Skin epidermis (tissue), 12 donors: ENCODE results near the gene KAZN.

Source experiments
- H3K27ac ChIP-seq, 21 experiments: fragments of 200-600 bp; sonication (generic) in 11 of 21; one replicate each; pipeline ENCODE4 v1.5.0; 2020; ENCODE audit warnings: mild to moderate bottlenecking in 3 of 21, inconsistent platforms in 2 of 21, moderate library complexity in 2 of 21
- H3K4me3 ChIP-seq, 7 experiments: fragments of 200-600 bp; sonication (generic) in 2 of 7; one replicate each; pipeline ENCODE4 v1.5.0; 2020; ENCODE audit warnings: inconsistent platforms in 2 of 7, mild to moderate bottlenecking in 2 of 7, moderate library complexity in 1 of 7

KAZN gene

DNA sequence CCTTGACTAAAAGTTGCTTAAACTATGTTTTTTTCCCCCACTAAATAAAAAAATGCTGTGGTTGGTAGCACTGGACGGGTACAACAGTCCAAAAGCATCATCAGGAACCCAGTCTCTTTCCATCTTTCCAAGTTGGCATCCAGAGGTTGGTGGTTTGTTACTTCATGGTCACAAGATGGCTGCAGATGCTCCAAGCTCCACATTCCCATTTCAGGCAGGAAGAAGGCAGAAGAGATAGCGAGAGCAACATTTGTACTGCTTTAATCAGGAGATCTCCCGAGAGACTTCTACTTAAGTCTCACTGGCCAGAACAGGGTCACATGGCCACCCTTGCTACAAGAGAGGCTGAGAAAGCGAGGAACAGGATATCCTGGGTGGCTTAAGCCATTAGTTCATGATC is 230.2 kb downstream of the KAZN start:
- Histone ChIP-seq H3K27ac (no peak overlapping the region), H3K4me3 (no peak overlapping the region)

DNA sequence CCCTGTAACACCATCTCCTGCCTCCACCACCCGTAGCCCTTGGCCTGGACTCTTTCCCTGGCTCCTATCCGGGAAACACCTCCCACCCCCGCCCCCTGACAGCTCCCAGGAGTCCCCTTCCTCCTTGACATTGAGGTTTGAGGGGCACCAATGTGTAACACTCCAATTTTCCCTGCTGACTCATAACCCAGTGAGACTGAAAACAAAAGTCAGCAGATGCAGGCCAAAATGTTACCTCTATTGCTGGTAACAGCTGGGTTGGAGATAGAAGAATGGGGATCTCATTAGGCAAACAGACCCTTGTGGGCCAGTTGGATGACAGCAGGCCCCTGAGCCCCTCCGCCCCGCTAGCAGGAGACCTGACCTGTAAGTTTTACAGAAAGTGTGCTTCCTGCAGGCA is 237.2 kb downstream of the KAZN start:
- Histone ChIP-seq H3K4me3 (no peak overlapping the region), H3K27ac (no peak overlapping the region)

DNA sequence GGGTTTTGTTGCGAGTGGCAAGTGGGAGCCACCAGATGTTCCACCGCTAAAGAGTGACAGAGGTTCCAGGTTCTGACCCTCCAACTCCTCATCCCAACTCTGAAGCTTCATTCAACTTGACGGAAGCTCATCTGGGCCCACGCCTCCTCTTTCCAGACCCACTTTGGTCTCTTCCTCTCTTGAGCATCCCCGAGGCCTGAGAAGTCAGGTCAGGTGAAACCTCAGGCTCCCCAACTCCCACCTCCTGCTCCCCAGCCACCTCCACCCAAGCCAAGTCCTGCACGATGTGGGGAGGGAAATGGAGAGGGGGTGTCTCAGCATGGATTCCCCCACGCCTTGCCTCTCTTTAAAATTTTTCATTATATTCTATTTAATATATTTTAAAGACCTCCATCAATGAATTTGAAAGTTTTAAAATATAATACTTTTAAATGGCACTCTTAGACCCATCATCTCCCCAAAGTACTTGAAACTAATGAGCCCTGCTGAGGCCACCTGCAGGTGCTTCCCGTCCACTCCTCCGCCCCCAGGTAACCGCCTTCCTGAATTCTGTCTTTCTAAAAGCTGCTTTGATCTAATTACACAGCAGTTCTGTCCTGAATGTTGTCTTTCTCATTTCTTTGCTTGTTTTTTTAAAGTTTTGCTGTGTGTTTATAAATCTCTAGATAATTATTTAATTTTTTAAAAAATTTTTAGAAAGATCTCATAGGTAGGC is 238.1 kb downstream of the KAZN start:
- Histone ChIP-seq H3K27ac (no peak overlapping the region), H3K4me3 (no peak overlapping the region)

DNA sequence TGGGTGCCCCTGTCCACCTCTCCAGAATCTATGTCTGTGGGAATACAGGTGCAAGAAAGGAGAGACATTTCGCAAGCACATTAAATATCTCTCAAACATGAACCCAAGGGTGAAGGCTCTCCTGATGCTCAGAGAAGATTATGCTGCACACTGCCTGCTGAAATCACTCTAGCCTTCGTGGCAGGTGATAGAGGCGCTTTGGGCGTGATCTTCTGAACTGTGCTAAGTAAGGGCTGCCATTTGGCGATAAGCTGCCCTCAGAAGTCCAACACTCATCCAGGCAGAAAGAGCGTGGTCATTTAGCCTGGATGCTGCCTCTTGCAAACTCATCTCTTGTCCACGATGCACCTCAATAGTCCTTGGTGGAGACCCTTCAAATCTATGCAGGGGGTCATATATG is 241.9 kb downstream of the KAZN start:
- H3K4me3 ChIP-seq = no peak overlapping the region
- H3K27ac ChIP-seq = no peak overlapping the region

DNA sequence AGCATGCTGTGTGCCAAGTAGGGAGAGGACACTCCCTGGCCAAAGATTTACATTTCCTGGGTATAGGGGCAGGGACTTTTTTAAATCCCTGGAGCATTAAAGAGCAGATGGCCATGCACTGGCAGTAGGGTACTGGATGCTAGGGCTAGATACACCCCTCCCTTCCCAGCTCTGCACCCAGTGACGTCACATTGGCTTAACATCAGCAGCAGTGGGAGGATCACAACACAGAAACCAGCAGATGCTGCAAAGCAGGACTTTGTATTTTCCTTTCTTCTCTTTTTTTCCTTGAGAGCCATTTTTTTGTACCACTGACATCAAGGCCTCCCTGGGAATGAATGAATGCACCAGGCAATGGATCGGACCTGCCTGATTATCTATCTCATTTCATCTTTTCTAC is 243.0 kb downstream of the KAZN start:
- Histone ChIP-seq H3K27ac (no peak overlapping the region), H3K4me3 (no peak overlapping the region)

DNA sequence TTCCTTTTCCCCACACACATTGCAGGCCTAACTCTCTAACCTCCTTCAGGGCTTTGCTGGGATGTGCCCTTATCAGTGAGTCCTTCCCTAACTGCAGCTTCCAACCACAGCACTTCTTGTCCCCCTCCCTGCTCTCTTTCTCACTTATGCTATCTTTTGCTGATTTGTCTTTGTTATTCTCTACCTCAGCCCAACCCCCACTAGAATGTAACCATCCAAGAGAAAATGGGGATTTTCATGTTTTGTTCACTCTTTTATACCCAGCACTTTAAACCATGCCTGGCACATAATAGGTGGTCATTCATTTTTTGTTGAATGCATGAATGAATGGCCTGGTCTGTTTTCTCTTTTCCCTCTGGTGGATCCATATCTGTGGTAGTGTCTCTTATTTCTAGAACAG is 243.5 kb downstream of the KAZN start:
- H3K4me3 ChIP-seq = no peak overlapping the region
- no peak overlapping the region for H3K27ac ChIP-seq

DNA sequence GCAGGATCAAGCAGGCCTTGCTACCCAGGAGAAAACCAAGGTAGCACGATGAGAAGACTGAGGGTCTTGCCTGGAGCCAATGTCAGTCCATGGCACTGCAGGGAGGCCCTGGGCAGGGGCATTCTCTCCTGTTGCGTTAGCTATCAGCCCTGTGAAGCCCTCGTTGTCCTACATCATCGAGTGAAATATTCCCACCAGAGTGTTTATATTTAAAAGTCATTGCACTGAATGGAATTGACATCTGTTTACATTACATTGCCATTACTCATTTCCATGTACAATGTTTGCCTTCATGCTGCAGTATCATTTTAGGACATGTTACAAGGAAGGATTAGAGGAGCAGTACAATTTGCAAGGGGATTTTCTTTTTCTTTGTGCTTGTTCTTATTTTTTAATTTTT is 243.9 kb downstream of the KAZN start:
- no peak overlapping the region for H3K27ac ChIP-seq
- H3K4me3 ChIP-seq = no peak overlapping the region

DNA sequence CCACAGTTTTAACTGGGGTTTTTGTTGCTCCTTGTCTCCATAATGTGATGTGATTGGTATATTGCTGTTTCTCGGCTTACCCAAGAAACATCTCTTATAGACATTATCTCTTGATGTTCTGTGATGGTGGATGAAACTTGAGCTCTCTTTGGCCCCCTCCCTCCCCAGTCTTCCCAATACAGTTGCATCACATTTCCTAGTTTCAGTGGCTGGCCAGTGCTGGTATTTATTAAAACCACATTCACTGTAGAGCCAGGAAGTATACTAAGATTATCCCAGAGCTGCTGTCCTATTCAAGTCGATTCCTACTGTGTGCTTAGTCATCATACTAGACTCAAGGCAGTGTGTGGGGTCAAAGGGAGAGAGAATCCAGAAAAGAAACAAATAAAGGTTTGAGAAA is 244.4 kb downstream of the KAZN start:
- no peak overlapping the region for H3K4me3 ChIP-seq
- H3K27ac ChIP-seq = no peak overlapping the region

DNA sequence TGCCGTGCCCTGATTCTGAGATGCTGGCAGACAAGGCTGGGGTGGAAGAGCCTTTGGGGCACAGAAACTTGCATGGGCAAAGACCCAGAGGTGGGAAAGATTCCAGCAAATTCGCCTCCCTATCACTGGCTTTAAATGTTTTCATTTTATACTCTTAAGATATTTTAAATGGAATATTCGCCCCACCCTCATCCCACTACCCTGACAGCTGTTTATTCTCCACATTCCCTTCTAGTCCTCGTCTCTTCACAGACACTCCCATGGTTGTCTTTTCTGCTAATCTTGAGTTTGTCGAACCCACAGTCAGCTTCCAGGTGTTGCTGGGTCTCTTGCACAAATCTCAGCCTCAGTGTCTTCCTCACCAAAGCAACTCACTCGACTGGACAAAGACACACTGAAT is 245.0 kb downstream of the KAZN start:
- Histone ChIP-seq H3K27ac (no peak overlapping the region), H3K4me3 (no peak overlapping the region)

DNA sequence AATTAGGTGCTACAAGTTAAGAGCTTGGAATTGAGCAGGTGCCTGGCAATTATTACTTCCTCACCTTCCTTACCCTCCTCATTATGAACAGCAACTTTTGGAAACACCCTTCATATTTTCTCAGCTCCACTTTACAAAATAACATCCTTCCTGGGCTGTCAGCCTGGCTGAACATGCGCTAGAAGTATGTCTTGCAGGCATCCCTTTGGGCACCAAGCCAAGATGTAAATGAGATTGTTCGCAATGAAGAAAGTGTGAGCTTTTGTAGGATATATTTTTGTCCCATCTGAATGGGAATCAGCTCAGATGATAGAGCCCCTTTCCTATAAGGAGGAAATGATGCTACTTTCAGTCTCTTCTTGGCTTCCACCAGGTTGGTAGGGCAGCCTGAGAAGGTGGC is 245.9 kb downstream of the KAZN start:
- Histone ChIP-seq H3K4me3 (no peak overlapping the region), H3K27ac (no peak overlapping the region)

DNA sequence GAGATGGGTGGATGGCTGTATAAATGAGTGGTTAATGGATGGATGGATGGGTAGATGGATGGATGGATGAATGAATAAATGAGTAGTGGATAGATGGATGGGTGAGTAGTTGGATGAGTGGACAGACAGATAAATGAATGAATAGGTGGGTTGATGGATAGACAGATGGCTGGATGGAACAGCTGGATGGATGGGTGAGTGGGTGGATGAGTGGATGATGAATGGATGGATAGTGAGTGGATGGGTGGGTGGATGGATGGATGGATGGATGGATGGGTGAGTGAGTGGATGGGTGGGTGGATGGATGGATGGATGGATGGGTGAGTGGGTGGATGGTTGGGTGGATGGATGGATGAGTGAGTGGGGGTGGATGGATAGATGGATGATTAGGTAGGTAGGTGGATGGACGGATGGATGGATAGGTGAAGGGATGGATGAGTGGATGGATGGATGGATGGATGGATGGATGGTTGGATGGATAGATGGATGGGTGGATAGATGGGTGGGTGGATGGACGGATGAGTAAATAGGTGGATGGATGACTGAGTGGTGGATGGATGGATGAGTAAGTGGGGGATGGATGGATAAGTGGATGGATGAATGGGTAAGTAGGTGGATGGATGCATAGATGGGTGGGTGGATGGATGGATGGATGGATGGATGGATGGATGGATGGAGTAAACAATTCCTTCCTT is 246.6 kb downstream of the KAZN start:
- no peak overlapping the region for H3K27ac ChIP-seq
- H3K4me3 ChIP-seq = no peak overlapping the region

DNA sequence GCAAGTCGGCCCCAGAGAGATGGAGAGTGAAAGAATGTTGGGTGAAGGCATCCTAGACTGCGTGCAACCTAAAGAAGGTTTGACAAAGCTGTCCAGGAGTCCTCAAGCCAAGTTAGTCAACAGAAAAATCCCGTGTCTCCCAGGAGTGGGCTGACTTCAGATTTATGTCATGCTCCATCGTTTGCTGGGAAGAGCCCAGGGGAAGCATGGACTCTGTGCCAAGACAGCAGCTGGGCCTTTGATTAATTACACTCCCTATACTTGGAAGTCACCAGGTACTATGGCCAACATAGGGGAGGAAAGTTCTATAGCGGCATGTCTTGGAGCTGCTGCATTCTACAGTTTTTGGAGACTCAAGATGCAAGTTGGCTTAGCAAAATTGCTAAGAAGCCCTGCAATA is 247.4 kb downstream of the KAZN start:
- no peak overlapping the region for H3K4me3 ChIP-seq
- H3K27ac ChIP-seq = peak overlapping the region in 1 of 21 experiments; percentile 17

DNA sequence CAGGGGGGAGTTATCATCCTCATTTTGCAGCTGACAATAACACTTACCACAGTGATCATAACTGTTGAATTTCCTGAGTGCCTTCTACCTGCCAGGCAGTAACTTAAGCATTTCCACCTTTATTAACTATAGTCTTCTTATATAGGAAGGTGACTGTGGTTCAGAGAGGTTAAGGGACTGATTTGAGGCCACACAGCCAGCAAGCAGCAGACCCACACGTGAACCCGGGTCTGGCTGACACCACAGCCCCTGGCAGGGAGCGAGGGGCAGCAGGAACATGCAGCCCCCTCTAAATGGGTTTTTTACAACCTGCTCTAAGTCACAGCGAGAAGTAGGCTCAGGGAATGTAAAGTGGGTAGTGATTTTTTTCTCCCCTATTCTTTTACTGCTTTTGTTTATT is 248.2 kb downstream of the KAZN start:
- Histone ChIP-seq H3K27ac (no peak overlapping the region), H3K4me3 (no peak overlapping the region)

DNA sequence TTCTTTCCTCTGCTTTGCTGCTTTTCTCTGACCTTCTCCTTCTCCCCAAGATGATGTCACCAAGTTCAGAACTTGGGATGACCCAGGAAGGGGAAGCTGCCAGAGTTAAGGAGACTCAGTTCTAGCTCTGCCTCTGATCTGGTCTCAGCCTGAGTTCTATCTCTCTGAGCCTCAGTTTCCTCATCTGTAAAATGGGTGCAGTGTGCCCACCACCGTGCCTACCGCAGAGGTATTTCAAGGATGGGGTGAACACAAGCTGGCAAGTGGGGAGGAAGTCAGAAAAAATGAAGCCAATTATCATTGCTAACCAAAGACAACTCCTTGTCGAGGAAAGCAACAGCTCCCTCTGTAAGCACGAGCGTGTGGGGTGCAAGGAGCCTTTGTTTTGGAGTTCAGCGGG is 249.7 kb downstream of the KAZN start:
- H3K27ac ChIP-seq = peak overlapping the region in 2 of 21 experiments; percentile 32 to 64

DNA sequence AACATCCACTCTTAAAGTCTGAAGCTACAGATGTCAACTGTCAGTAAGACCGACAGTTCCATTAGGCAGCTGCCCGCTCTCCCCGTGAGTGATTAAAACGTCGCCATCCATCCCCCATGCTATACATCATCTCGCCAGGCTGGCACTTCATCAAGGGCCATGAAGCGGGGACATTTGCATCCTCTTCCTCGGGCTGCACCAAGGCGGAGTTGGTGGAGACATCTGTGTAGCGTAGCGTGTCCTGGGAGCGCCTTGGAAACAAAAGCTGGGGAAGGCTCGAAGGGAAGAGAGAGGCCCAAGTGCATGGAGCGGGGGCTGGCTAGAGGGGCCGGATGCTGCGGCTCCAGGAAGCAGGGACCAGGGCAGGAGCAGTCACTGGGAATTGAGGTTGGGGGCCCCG is 250.1 kb downstream of the KAZN start:
- Histone ChIP-seq H3K27ac (peak overlapping the region in 6 of 21 experiments; percentile 8 to 64 (median 26)), H3K4me3 (no peak overlapping the region)

More for the DNA sequence above, 249.7 kb downstream of the KAZN start:
- no peak overlapping the region for H3K4me3 ChIP-seq

DNA sequence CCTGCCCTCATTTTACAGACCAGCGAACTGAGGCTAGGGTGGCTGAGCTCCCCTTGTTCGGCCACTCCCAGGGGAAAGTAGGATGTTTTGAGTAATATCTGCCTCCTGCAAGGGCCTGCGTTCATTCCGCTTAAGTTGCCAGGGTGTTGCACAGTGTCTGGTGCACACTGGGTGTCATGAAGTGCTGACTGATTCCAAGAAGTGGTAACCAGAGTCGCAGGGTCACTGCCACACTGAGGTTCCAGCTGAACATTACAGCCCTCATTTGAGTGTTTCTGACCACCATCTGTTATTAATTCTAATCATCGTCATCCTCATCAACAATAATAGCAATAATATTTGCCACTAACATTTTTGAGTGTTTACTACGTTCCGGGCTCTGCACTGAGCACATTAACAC is 250.6 kb downstream of the KAZN start:
- Histone ChIP-seq H3K4me3 (no peak overlapping the region), H3K27ac (peak overlapping the region in 6 of 21 experiments; percentile 8 to 64 (median 26))

DNA sequence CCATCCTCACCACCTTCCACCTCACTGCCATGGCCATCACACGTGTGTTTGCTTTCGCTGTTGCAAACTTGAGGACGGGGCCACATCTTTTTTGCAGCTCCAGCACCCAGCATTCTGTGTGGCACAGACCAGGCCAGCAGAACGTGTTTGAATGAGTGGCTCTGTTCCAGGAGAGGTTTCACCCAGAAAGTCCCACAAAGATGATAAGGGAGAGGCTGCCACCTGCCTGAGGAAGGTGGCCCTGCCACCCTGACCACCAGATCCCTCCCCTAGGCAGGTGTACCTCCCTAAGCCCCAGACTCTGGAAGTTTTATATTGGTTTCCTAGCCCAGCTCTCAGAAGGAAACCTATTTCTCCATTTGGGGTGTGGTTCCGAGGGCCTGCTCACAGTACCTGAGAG is 252.1 kb downstream of the KAZN start:
- no peak overlapping the region for H3K27ac ChIP-seq
- H3K4me3 ChIP-seq = no peak overlapping the region

DNA sequence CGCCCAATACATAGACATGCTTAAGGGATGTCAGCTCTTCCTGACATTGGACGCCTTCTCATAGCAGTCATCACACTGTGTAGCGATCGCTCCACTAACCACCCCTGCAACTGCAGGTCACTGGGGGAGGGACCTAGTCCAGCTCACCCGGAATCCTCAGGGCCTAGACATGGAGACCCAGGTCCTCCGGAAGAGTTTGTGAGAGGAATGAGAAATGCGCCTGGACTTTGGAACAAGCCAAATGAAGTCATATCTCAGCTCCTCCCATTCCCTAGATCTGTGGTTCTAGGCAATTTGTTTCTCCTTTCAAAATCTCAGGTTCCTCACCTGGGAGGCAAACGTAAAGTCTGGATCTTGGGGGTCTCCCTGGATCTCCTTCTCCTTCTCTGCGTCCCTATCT is 253.3 kb downstream of the KAZN start:
- Histone ChIP-seq H3K27ac (no peak overlapping the region), H3K4me3 (no peak overlapping the region)

DNA sequence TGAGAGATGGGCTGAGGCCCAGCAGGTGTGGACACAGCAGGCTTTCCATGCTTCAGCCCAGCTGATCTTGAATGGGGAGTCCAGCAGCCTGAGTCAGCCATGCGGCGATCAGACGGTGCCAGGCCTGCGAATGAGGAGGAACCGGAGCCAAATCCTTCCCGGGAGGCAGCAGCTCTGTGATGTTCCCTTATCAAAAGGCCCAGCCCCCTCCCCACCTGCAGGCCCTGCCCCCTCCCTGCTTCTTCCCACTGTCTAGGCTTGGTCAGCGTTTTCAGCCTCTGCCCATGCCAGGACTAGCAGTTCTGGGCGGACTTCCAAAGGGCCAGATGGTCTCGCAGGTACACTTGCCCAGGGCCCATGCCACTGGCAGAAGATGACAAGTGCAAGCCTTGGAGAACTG is 253.8 kb downstream of the KAZN start:
- H3K27ac ChIP-seq = no peak overlapping the region
- H3K4me3 ChIP-seq = no peak overlapping the region

DNA sequence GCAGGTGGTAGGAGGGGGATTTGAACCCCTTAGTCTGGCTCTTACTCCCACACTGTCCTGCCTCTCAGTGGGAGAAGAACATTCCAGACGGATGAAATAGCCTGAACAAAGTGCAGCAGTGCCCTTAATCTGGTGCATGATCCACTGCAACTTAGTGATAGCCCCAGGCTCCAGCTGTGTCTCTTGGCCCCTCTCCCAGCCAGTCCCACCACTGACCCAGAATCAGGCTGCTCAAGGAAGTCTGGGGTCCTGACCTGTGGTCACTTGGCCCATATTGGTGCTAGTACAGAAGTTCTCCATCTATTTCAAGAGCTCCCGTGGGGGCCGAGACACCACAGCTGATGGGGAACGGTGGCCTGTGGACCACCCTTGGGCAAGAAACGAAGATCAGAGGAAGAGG is 255.0 kb downstream of the KAZN start:
- H3K27ac ChIP-seq = no peak overlapping the region

DNA sequence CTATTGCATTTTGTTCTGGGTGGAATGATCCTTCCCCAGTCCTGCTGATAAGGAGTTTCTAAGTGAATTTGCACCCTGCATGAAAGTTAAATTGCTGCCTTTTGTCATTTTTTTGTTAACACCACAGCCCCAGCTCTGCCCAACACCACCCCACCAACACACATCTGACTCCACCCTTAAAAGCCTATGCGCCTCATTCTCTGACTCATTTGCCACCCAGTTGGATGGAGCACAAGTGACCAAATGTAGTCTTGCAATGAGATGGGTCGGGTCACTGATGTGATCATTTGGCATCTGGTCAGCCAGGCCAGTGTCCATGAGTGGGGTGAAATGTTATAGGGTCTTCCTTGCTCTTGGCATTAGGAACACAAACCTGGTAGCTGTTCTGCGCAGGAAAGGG is 256.8 kb downstream of the KAZN start:
- H3K4me3 ChIP-seq = no peak overlapping the region
- H3K27ac ChIP-seq = no peak overlapping the region

More for the DNA sequence above, 255.0 kb downstream of the KAZN start:
- H3K4me3 ChIP-seq = no peak overlapping the region

DNA sequence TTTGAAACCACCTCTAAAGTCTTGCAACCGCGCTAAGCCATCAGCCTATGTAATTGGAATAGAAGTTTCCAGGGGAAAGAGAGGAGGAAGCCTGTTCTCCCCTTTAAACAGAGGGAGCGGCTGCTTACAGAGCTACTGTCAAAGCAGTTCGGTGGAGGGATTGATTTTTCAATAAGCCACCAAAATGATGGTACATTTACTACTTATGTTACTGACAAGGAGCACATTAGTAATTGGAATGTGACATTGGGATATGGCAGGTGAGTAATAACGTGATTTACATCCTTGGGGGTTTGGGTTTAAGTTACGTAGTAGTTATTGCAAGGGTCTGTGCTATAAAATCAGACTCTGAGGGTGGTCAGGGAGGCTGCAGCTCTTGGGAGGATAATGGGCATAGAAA is 257.3 kb downstream of the KAZN start:
- H3K4me3 ChIP-seq = no peak overlapping the region
- H3K27ac ChIP-seq = no peak overlapping the region
